Testis (tissue), 3 donors: ENCODE measurements around the gene SLC26A4. TPM values are rescaled to one million over a fixed set of nuclear protein-coding genes. Genes with fewer than 3 reads are reported as not detected.
A peak's percentile ranks its signal among the peaks of the same experiment; 100 is the strongest.

Source experiments
- DNase-seq: peaks from one replicate; pipeline ENCODE4 v3.0.0-alpha.2; 2019
- H3K27ac ChIP-seq, 2 donors: fragments of 200-600 bp; sonication (generic); one replicate each; pipeline ENCODE4 v1.5.1; 2019
- H3K27me3 ChIP-seq: fragments of 200-600 bp; sonication (generic); one replicate; pipeline ENCODE4 v1.5.1; 2019
- H3K36me3 ChIP-seq: fragments of 200-600 bp; sonication (generic); one replicate; pipeline ENCODE4 v1.5.1; 2017; ENCODE audit warnings: low read depth; ENCODE audit errors: missing control alignments
- H3K4me1 ChIP-seq: fragments of 200-600 bp; sonication (generic); one replicate; pipeline ENCODE4 v1.5.1; 2019
- H3K4me3 ChIP-seq, 2 donors: fragments of 200-600 bp; sonication (generic); one replicate each; pipeline ENCODE4 v1.5.1; 2017 to 2019
- H3K9me3 ChIP-seq: fragments of 200-600 bp; sonication (generic); one replicate; pipeline ENCODE4 v1.5.1; 2017
- CTCF ChIP-seq, 3 experiments: fragments of 450-650 bp in 2 of 3; fragments of 200-600 bp in 1 of 3; sonication (generic) in 1 of 3; IDR thresholded peaks; one replicate each; pipeline ENCODE4 v1.5.1; 2016 to 2019; ENCODE audit warnings: antibody characterized with exemption in 3 of 3, mild to moderate bottlenecking in 2 of 3, moderate library complexity in 1 of 3
- POLR2A ChIP-seq: fragments of 450-650 bp; IDR thresholded peaks from one replicate; pipeline ENCODE4 v1.6.1; 2017; ENCODE audit warnings: antibody characterized with exemption, mild to moderate bottlenecking, moderate library complexity
- WGBS, 2 donors: methylation state at CpG; one replicate each; pipeline ENCODE4 v1.1.5; 2018; 5-methylcytosine and 5-hydroxymethylcytosine counted together
- intact Hi-C: fragments of 100-400 bp; cut with DNase I; formaldehyde crosslinking; loops from one replicate; pipeline ENCODE4 v1.15.1; 2023; ENCODE audit warnings: low total_unique reads
- polyA plus RNA-seq: library from polyadenylated mRNA; stranded (reverse); fragments of 350-450 nt; fragmentation: Illumina TruSeq; extraction: RNeasy Lipid Tissue Mini Kit (QIAGEN cat#74804); gene quantifications from one replicate; pipeline ENCODE4 v1.2.3, GENCODE V29; 2014; ENCODE audit warnings: low read depth, low replicate concordance; ENCODE audit not compliant: insufficient read depth
- total RNA-seq, 2 donors: library from RNA; depleted of rRNA; stranded (reverse); fragments of >200 nt; gene quantifications; one replicate each; pipeline ENCODE4 v1.2.3, GENCODE V29; 2016

Gene SLC26A4
- total and polyA plus RNA-seq, 3 donors from 2014 or later, result 0.43 to 1.7 (median 0.79) TPM

DNA sequence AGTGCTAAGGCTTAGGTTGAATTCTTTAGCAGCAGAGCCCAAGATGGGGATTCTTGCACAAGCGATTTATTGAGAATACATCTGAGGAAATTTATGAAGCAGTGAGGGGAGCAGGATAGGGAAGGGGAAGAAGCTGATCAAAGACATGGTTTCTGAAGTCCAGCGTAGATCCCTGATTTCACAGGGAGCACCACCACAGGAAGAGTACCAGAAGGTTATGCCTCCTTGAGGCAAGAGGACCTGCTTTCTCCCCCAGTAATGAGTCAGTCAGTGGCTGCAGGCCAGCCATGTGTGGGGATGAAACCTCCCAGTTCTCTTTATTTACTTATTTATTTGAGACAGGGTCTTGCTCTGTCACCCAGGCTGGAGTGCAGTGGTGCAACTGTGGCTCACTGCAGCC lies 48.3 kb downstream of the SLC26A4 start:
- H3K4me1 ChIP-seq, result peaks cover 13% of the 10 kb centered on the region
- DNase-seq, result no peak
- no peak for TF ChIP-seq CTCF (IDR thresholded peaks at IDR 0.05)
- no peak for TF ChIP-seq POLR2A
- H3K36me3 ChIP-seq, result no peaks in the 10 kb centered on the region
- H3K27me3 ChIP-seq, result no peaks in the 10 kb centered on the region
- peak overlapping the region; percentile 58 to 69 for H3K27ac ChIP-seq
- no peaks in the 10 kb centered on the region for H3K9me3 ChIP-seq
- H3K4me3 ChIP-seq, result no peak overlapping the region
- intact Hi-C loops, result no loop called here
- WGBS, 2 donors, result 94 to 98% methylated on average over 2 of the region's 2 CpGs

- no peaks in the 10 kb centered on the region for H3K27me3 ChIP-seq
- TF ChIP-seq CTCF (IDR thresholded peaks at IDR 0.05) (no peak), POLR2A (no peak)
- no peak overlapping the region for H3K27ac ChIP-seq
- no peaks in the 10 kb centered on the region for H3K9me3 ChIP-seq
- no peak overlapping the region for H3K4me3 ChIP-seq
- no peaks in the 10 kb centered on the region for H3K36me3 ChIP-seq
- WGBS, 2 donors, result 73 to 88% methylated on average over 1 of the region's 1 CpG
- intact Hi-C loops, result no loop called here
- DNase-seq, result no peak
- H3K4me1 ChIP-seq, result peaks cover 4% of the 10 kb centered on the region
These were observed 50.7 kb downstream of the SLC26A4 start for GRCh38 chr7:107711301-107711700.

DNA sequence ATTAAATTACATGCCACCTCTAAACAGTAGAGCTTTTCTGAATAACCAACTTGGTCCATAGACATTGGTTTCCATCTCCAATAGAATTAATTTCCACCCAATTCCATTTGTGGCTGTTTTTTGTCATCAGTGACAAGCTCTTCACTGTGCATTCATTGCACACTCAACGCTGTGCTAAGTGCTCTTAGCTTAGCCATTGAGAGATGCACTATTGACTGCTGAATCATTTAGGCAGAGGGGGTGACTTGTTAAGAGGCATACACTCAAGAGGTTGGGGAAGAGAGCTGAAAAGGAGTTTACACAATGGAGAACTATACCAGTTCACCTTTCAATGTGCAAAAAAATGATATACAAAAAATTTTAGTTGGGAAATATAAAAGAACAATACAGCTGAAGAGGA lies 51.4 kb downstream of the SLC26A4 start:
- WGBS, 2 donors, result 80 to 100% methylated on average over 1 of the region's 1 CpG
- H3K27me3 ChIP-seq, result no peaks in the 10 kb centered on the region

GRCh38 chr7:107712896-107713295 lies 52.3 kb downstream of the SLC26A4 start:
- Histone ChIP-seq H3K4me1 (peaks cover 4% of the 10 kb centered on the region), H3K27me3 (no peaks in the 10 kb centered on the region), H3K36me3 (no peaks in the 10 kb centered on the region), H3K4me3 (no peak overlapping the region), H3K27ac (no peak overlapping the region), H3K9me3 (no peaks in the 10 kb centered on the region)
- intact Hi-C loops, result no loop called here
- TF ChIP-seq CTCF (IDR thresholded peaks at IDR 0.05), result no peak
- TF ChIP-seq POLR2A, result no peak
- no peak for DNase-seq
- 93 to 95% methylated on average over 1 of the region's 1 CpG for WGBS, 2 donors

More for the DNA sequence above, 51.4 kb downstream of the SLC26A4 start:
- TF ChIP-seq POLR2A, result no peak
- no peak for TF ChIP-seq CTCF (IDR thresholded peaks at IDR 0.05)
- H3K27ac ChIP-seq, result no peak overlapping the region
- H3K36me3 ChIP-seq, result no peaks in the 10 kb centered on the region
- DNase-seq, result no peak
- intact Hi-C loops, result no loop called here
- H3K4me3 ChIP-seq, result no peak overlapping the region
- peaks cover 4% of the 10 kb centered on the region for H3K4me1 ChIP-seq
- no peaks in the 10 kb centered on the region for H3K9me3 ChIP-seq

GRCh38 chr7:107715531-107715930 lies 54.9 kb downstream of the SLC26A4 start:
- WGBS, 2 donors, result 89 to 94% methylated on average over 6 of the region's 6 CpGs
- no peak for DNase-seq
- intact Hi-C loops, result no loop called here
- TF ChIP-seq CTCF (IDR thresholded peaks at IDR 0.05) (no peak), POLR2A (no peak)
- H3K36me3 ChIP-seq, result no peaks in the 10 kb centered on the region
- no peaks in the 10 kb centered on the region for H3K9me3 ChIP-seq
- no peaks in the 10 kb centered on the region for H3K4me1 ChIP-seq
- no peak overlapping the region for H3K4me3 ChIP-seq
- H3K27ac ChIP-seq, result no peak overlapping the region
- H3K27me3 ChIP-seq, result no peaks in the 10 kb centered on the region
